Activated gamma-delta T cell (primary cell): Measurements from ENCODE around the gene FMNL3.
"Not testable (repeated sequence)": the region's sequence is repeated elsewhere in the genome, so short reads cannot be mapped to it uniquely, and the experiment has no call there.

Source experiments
- DNase-seq: peaks from one replicate; lab custom pipeline; 2025; lab: John Stamatoyannopoulos, UW

The FMNL3 gene

GRCh38 chr12:49713952-49714351 is 6.7 kb upstream of the FMNL3 start:
- not testable (repeated sequence) for DNase-seq

GRCh38 chr12:49708851-49709250 is 1.6 kb upstream of the FMNL3 start:
- no peak for DNase-seq

GRCh38 chr12:49707812-49708147 is 575 bp upstream of the FMNL3 start:
- DNase-seq = no peak

GRCh38 chr12:49706351-49707127 is 666 bp downstream of the FMNL3 start:
- DNase-seq = no peak

- no peak for DNase-seq
Observed at GRCh38 chr12:49705479-49706134, 1.6 kb downstream of the FMNL3 start.

GRCh38 chr12:49703647-49704137 is 3.5 kb downstream of the FMNL3 start:
- no peak for DNase-seq

GRCh38 chr12:49702676-49703215 is 4.5 kb downstream of the FMNL3 start:
- DNase-seq = no peak

GRCh38 chr12:49702009-49702408 is 5.2 kb downstream of the FMNL3 start:
- no peak for DNase-seq

GRCh38 chr12:49698619-49699545 is 8.3 kb downstream of the FMNL3 start:
- peak; percentile 11 for DNase-seq

GRCh38 chr12:49697808-49698207 is 9.4 kb downstream of the FMNL3 start:
- no peak for DNase-seq

- no peak for DNase-seq
Observed at GRCh38 chr12:49696723-49697122, 10.5 kb downstream of the FMNL3 start.

GRCh38 chr12:49693931-49694444 is 13.2 kb downstream of the FMNL3 start:
- DNase-seq = no peak

GRCh38 chr12:49692851-49693250 is 14.4 kb downstream of the FMNL3 start:
- DNase-seq = no peak

GRCh38 chr12:49689785-49690184 is 17.4 kb downstream of the FMNL3 start:
- DNase-seq = no peak

- DNase-seq = no peak
Observed at GRCh38 chr12:49689237-49689636, 18.0 kb downstream of the FMNL3 start.

- no peak for DNase-seq
Observed at GRCh38 chr12:49687941-49688340, 19.3 kb downstream of the FMNL3 start.

GRCh38 chr12:49684310-49684854 is 22.8 kb downstream of the FMNL3 start:
- no peak for DNase-seq

- DNase-seq = no peak
Observed at GRCh38 chr12:49683599-49684309, 23.5 kb downstream of the FMNL3 start.

- DNase-seq = no peak
Observed at GRCh38 chr12:49680075-49680474, 27.1 kb downstream of the FMNL3 start.

- no peak for DNase-seq
Observed at GRCh38 chr12:49678711-49679110, 28.5 kb downstream of the FMNL3 start.

- no peak for DNase-seq
Observed at GRCh38 chr12:49675137-49675536, 32.1 kb downstream of the FMNL3 start.
